Mammary epithelial cell (primary cell): ENCODE data around the gene RNF212.

ENCODE experiments used
- EZH2 ChIP-seq: IDR thresholded peaks from 2 replicates; pipeline ENCODE4 v1.6.1; 2012; ENCODE audit warnings: low read length, inconsistent platforms, borderline replicate concordance
- TF ChIP-seq, protein P1 (sequence below), 2 donors: IDR thresholded peaks in 1 of 2; conservative IDR thresholded peaks in 1 of 2; 2 replicates each; pipeline ENCODE4 v1.5.1; 2011 to 2012; ENCODE audit warnings: inconsistent platforms in 2 of 2, low read length in 2 of 2, mild to moderate bottlenecking in 2 of 2, control low read depth in 1 of 2, low read depth in 1 of 2; ENCODE audit not compliant: insufficient read depth in 1 of 2; ENCODE audit errors: extremely low read depth in 1 of 2

DNA sequence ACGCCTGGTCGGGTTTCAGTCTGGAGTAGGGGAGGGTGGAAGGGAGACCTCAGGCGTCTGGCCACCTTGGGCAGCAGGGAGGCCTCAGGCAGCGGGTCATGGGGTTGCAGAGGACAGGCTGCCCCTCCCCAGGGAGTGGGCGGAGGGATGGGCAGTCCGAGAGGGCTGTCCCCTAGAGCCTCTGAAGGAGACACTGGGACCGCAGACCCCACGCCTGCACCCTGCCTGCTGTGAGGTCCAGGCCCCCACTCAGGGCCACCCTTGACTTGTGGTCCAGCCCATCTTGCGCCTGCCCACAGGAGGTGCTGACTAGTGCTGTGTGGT is 85.5 kb downstream of the RNF212 start:
- TF ChIP-seq, protein P1, sequence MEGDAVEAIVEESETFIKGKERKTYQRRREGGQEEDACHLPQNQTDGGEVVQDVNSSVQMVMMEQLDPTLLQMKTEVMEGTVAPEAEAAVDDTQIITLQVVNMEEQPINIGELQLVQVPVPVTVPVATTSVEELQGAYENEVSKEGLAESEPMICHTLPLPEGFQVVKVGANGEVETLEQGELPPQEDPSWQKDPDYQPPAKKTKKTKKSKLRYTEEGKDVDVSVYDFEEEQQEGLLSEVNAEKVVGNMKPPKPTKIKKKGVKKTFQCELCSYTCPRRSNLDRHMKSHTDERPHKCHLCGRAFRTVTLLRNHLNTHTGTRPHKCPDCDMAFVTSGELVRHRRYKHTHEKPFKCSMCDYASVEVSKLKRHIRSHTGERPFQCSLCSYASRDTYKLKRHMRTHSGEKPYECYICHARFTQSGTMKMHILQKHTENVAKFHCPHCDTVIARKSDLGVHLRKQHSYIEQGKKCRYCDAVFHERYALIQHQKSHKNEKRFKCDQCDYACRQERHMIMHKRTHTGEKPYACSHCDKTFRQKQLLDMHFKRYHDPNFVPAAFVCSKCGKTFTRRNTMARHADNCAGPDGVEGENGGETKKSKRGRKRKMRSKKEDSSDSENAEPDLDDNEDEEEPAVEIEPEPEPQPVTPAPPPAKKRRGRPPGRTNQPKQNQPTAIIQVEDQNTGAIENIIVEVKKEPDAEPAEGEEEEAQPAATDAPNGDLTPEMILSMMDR (conservative IDR thresholded peaks at IDR 0.05 in 1 of 2, IDR thresholded peaks at IDR 0.05 in 1 of 2; ENCODE audit: extremely low read depth in 1 of 2, insufficient read depth in 1 of 2, low read depth in 1 of 2, low read length in 2 of 2): no peak
- TF ChIP-seq EZH2: no peak
